Activated CD8-positive, alpha-beta T cell treated with anti-CD3 and anti-CD28 coated beads for 36 hours (primary cell): Measurements from ENCODE around the gene BICC1. TPM values are rescaled to one million over a fixed set of nuclear protein-coding genes. Genes with fewer than 3 reads are reported as not detected.

ENCODE experiments used
- ATAC-seq: fragments of 200-7000 bp; cut with Tn5 transposase; one replicate; pipeline ENCODE4 v1.10.0; 2021; ENCODE audit warnings: mild to moderate bottlenecking, moderate library complexity
- CTCF ChIA-PET: fragments of 350-600 bp; sonication (Branson Sonifier 250); formaldehyde crosslinking; loops from one replicate; lab custom pipeline; 2021; ENCODE audit warnings: antibody characterized with exemption; lab: Charles Lee
- POLR2A ChIA-PET: fragments of 350-600 bp; sonication (Branson Sonifier 250); formaldehyde crosslinking; loops from one replicate; lab custom pipeline; 2021; ENCODE audit warnings: antibody characterized with exemption; lab: Charles Lee
- DNase-seq: peaks from one replicate; pipeline ENCODE4 v3.0.0-alpha.2; 2020
- H3K27ac Mint-ChIP-seq: one replicate; pipeline ENCODE4 v1.8.0; 2021; ENCODE audit warnings: mild to moderate bottlenecking, mixed read lengths
- H3K27me3 Mint-ChIP-seq: one replicate; pipeline ENCODE4 v1.8.0; 2021; ENCODE audit warnings: mixed read lengths
- H3K36me3 Mint-ChIP-seq: one replicate; pipeline ENCODE4 v1.8.0; 2021; ENCODE audit warnings: low read depth, mixed read lengths
- H3K4me1 Mint-ChIP-seq: one replicate; pipeline ENCODE4 v1.8.0; 2021; ENCODE audit warnings: low read depth, mixed read lengths
- H3K4me3 Mint-ChIP-seq: one replicate; pipeline ENCODE4 v1.8.0; 2021; ENCODE audit warnings: mild to moderate bottlenecking, moderate library complexity, mixed read lengths
- H3K9me3 Mint-ChIP-seq: one replicate; pipeline ENCODE4 v1.8.0; 2021; ENCODE audit warnings: mixed read lengths
- CTCF ChIP-seq: fragments of 200-600 bp; IDR thresholded peaks from one replicate; pipeline ENCODE4 v1.8.0; 2022; ENCODE audit warnings: antibody characterized with exemption, mild to moderate bottlenecking
- intact Hi-C: fragments of 100-400 bp; cut with micrococcal nuclease; formaldehyde crosslinking; loops from one replicate; pipeline ENCODE4 v1.10.0; 2022
- total RNA-seq, 2 experiments: library from RNA; stranded (reverse); gene quantifications; one replicate each; pipeline ENCODE4 v1.2.3, GENCODE V29; 2021

BICC1 gene
- total RNA-seq, 2 experiments from 2014 or later: not detected

- H3K36me3 Mint-ChIP-seq: no peaks in the 10 kb centered on the region
- no peaks in the 10 kb centered on the region for H3K4me1 Mint-ChIP-seq
- H3K4me3 Mint-ChIP-seq: no peak overlapping the region
- ATAC-seq: no peak
- no peak for DNase-seq
- H3K27me3 Mint-ChIP-seq: peaks cover 4% of the 10 kb centered on the region
- no peak overlapping the region for H3K27ac Mint-ChIP-seq
- TF ChIP-seq CTCF: no peak
- CTCF ChIA-PET: interaction anchor here (0.7 kb wide), 1 partner anchor 8 kb away, joined by 3 read pairs; no protein-coding TSS in a partner anchor
- H3K9me3 Mint-ChIP-seq: no peaks in the 10 kb centered on the region
- intact Hi-C loops: no loop called here
- POLR2A ChIA-PET: no interaction called here
Observed at GRCh38 chr10:58775960-58776567, 263.4 kb downstream of the BICC1 start.

GRCh38 chr10:58776568-58777318, 264.1 kb downstream of the BICC1 start:
- Mint-ChIP-seq H3K4me3 (no peak overlapping the region), H3K4me1 (no peaks in the 10 kb centered on the region), H3K27ac (no peak overlapping the region), H3K36me3 (no peaks in the 10 kb centered on the region), H3K9me3 (no peaks in the 10 kb centered on the region), H3K27me3 (peaks cover 4% of the 10 kb centered on the region)
- CTCF ChIA-PET: no interaction called here
- POLR2A ChIA-PET: no interaction called here
- TF ChIP-seq CTCF: no peak
- DNase-seq: no peak
- no peak for ATAC-seq
- intact Hi-C loops: no loop called here

GRCh38 chr10:58778966-58779365, 266.3 kb downstream of the BICC1 start:
- POLR2A ChIA-PET: no interaction called here
- ATAC-seq: no peak
- peaks cover 4% of the 10 kb centered on the region for H3K27me3 Mint-ChIP-seq

GRCh38 chr10:58779594-58779993, 266.9 kb downstream of the BICC1 start:
- intact Hi-C loops: no loop called here
- POLR2A ChIA-PET: no interaction called here
- TF ChIP-seq CTCF: no peak
- H3K9me3 Mint-ChIP-seq: no peaks in the 10 kb centered on the region
- ATAC-seq (no peak), DNase-seq (no peak)
- no peaks in the 10 kb centered on the region for H3K36me3 Mint-ChIP-seq
- no peak overlapping the region for H3K27ac Mint-ChIP-seq
- no peaks in the 10 kb centered on the region for H3K4me1 Mint-ChIP-seq
- peaks cover 4% of the 10 kb centered on the region for H3K27me3 Mint-ChIP-seq
- H3K4me3 Mint-ChIP-seq: no peak overlapping the region
- CTCF ChIA-PET: no interaction called here

More at GRCh38 chr10:58778966-58779365, 266.3 kb downstream of the BICC1 start:
- no peak for DNase-seq
- Mint-ChIP-seq H3K36me3 (no peaks in the 10 kb centered on the region), H3K27ac (no peak overlapping the region), H3K4me3 (no peak overlapping the region), H3K9me3 (no peaks in the 10 kb centered on the region), H3K4me1 (no peaks in the 10 kb centered on the region)
- no peak for TF ChIP-seq CTCF
- CTCF ChIA-PET: no interaction called here
- intact Hi-C loops: no loop called here

GRCh38 chr10:58780476-58780875, 267.8 kb downstream of the BICC1 start:
- no peak for TF ChIP-seq CTCF
- Mint-ChIP-seq H3K36me3 (no peaks in the 10 kb centered on the region), H3K9me3 (no peaks in the 10 kb centered on the region), H3K27ac (no peak overlapping the region), H3K4me3 (no peak overlapping the region), H3K27me3 (peaks cover 4% of the 10 kb centered on the region), H3K4me1 (no peaks in the 10 kb centered on the region)
- no peak for ATAC-seq
- ChIA-PET CTCF (interaction anchor here (1.0 to 1.4 kb wide), 4 partner anchors 16 to 171 kb away, joined by 3 to 4 read pairs (median 4); no protein-coding TSS in a partner anchor), POLR2A (no interaction called here)
- no peak for DNase-seq
- intact Hi-C loops: loop anchor here (10.0 kb wide), 1 partner anchor 804 kb away; no protein-coding TSS in a partner anchor
